HG02610 (cell line): Measurements from ENCODE around the gene SUFU.

ENCODE experiments used
- ATAC-seq: cut with Tn5 transposase; IDR thresholded peaks from one replicate; pipeline ENCODE4 v1.9.1; 2021; ENCODE audit warnings: mild to moderate bottlenecking, moderate library complexity; ENCODE audit not compliant: unreplicated experiment

SUFU gene

DNA sequence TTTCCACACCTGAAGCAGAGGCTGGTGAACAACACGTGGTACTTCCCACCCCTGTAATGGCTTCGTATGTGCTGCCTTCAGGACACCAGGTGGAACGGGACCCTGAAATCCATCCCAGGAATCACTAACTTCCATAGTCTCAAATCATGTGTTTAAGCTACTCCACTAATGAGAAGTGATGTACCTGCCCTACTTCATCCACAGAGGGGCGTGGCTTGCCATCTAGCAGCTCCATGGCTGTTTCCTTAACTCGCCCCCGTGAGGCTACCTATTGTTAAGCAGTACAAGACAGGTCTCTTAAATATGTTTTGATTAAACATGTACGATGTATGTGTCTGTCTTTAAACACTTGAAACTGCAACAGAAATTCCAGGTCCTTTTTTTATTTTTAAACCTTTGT lies 178.6 kb downstream of the SUFU start:
- ATAC-seq: no peak

- no peak for ATAC-seq
These were observed 179.2 kb downstream of the SUFU start for GRCh38 chr10:102682981-102683380.
